Heart left ventricle (tissue), 16 donors: ENCODE data around the gene DCAF8. TPM values are rescaled to one million over a fixed set of nuclear protein-coding genes. Genes with fewer than 3 reads are reported as not detected.
A peak's percentile ranks its signal among the peaks of the same experiment; 100 is the strongest.

Experiments
- ATAC-seq, 4 donors: fragments of 200-7000 bp; cut with Tn5 transposase; one replicate each; pipeline ENCODE4 v1.9.1; 2020 to 2022; ENCODE audit warnings: moderate library complexity in 4 of 4, mild to moderate bottlenecking in 3 of 4, moderate number of reproducible peaks in 1 of 4
- DNase-seq, 5 donors: peaks; one replicate each; pipeline ENCODE4 v3.0.0-alpha.2; 2020
- H3K27ac ChIP-seq, 12 donors: fragments of 200-600 bp; sonication (generic) in 4 of 12; one replicate each; pipeline versions ENCODE4 v1.5.0 to v1.8.0; 2016 to 2022; ENCODE audit warnings: mild to moderate bottlenecking in 2 of 12
- H3K27me3 ChIP-seq, 9 donors: fragments of 200-600 bp; sonication (generic) in 2 of 9; one replicate each; pipeline versions ENCODE4 v1.5.1 to v1.8.0; 2016 to 2022; ENCODE audit warnings: mild to moderate bottlenecking in 3 of 9
- H3K36me3 ChIP-seq, 9 donors: fragments of 200-600 bp; sonication (generic) in 2 of 9; one replicate each; pipeline versions ENCODE4 v1.5.0 to v1.8.0; 2018 to 2022; ENCODE audit warnings: mild to moderate bottlenecking in 2 of 9
- H3K4me1 ChIP-seq, 12 donors: fragments of 200-600 bp; sonication (generic) in 4 of 12; one replicate each; pipeline versions ENCODE4 v1.5.0 to v1.8.0; 2016 to 2022; ENCODE audit warnings: mild to moderate bottlenecking in 3 of 12
- H3K4me3 ChIP-seq, 12 donors: fragments of 200-600 bp; sonication (generic) in 4 of 12; one replicate each; pipeline versions ENCODE4 v1.5.0 to v1.8.0; 2017 to 2022; ENCODE audit warnings: mild to moderate bottlenecking in 9 of 12, moderate library complexity in 4 of 12
- H3K9me3 ChIP-seq, 12 donors: fragments of 200-600 bp; sonication (generic) in 4 of 12; one replicate each; pipeline versions ENCODE4 v1.5.0 to v1.8.0; 2016 to 2022; ENCODE audit warnings: mild to moderate bottlenecking in 1 of 12
- CTCF ChIP-seq, 12 donors: fragments of 200-600 bp; sonication (generic) in 4 of 12; IDR thresholded peaks; one replicate each; pipeline versions ENCODE4 v1.5.0 to v1.8.0; 2018 to 2022; ENCODE audit warnings: antibody characterized with exemption in 12 of 12, mild to moderate bottlenecking in 5 of 12
- POLR2A ChIP-seq, 2 donors: fragments of 450-650 bp; IDR thresholded peaks; one replicate each; pipeline ENCODE4 v1.6.1; 2017; ENCODE audit warnings: antibody characterized with exemption in 2 of 2, mild to moderate bottlenecking in 2 of 2, moderate library complexity in 2 of 2
- WGBS, 4 donors: extraction: QIAGEN DNeasy Blood & Tissue Kit in 2 of 4; methylation state at CpG; one replicate each; pipeline versions ENCODE4 v1.1.5 to v1.1.7; 2013 to 2018; 5-methylcytosine and 5-hydroxymethylcytosine counted together
- intact Hi-C, 10 donors: fragments of 100-400 bp; cut with DNase I; formaldehyde crosslinking; loops; one replicate each; pipeline versions ENCODE4 v1.11.1 to v1.14.2; 2022
- polyA plus RNA-seq, 2 donors: library from polyadenylated mRNA; stranded (reverse); fragments of 200-250 nt; gene quantifications; one replicate each; pipeline ENCODE4 v1.2.3, GENCODE V29; 2013
- total RNA-seq, 9 donors: library from RNA; depleted of rRNA in 2 of 9; stranded (reverse); fragments of >200 nt in 2 of 9; fragmentation: NEBNext Ultra II Directional in 3 of 9; extraction: Animal tissue kit (Norgen Biotek cat#: 25700) in 3 of 9; gene quantifications; one replicate each; pipeline versions ENCODE4 v1.1.0 to v1.2.4, GENCODE V29; 2016 to 2023
- donor health status: ischemic (EF 13 %, LVEDD 7.1; RV severe dilation, severe dysfunction).
- donor health status: healthy with polysubstance abuse.
- donor health status: DM: no; HTN: yes; CAD: no.
- donor health status: DM: no; HTN: no; CAD: no.
- donor health status: ischemic (EF 25% LVEDD 6.9; RV normal size, moderate dysfunction).
- donor health status: ischemic (EF 25% LVEDD 5.7; RV mildly dilated, moderate dysfunction).
- donor health status: healthy.
- donor health status: DM: yes; HTN: yes; CAD: no.
- donor health status: ischemic (EF 35%, LVEDD 5.7; RV mildly dilated, moderate dysfunction).
- donor health status: nonischemic (EF 11% LVEDD 7.7; RV severe dilation, severe dysfunction).
- donor health status: DM: yes; HTN: yes; CAD: no.
- donor health status: PGD.
- donor health status: ischemic (EF 29% LVEDD 5.4; RV normal size, mild dysfunction).
- donor health status: nonischemic (EF 23%, LVEDD 6.1; RV moderate dilation, normal function).

Gene DCAF8
- total and polyA plus RNA-seq, 11 donors = 78.4 to 161 (median 128) TPM

GRCh38 chr1:160220301-160220700 is 42.0 kb downstream of the DCAF8 start:
- TF ChIP-seq POLR2A (IDR thresholded peaks at IDR 0.05) (no peak), CTCF (IDR thresholded peaks at IDR 0.05) (no peak)
- 72 to 77% (median 73%) methylated on average over 2 of the region's 2 CpGs for WGBS, 4 donors
- Histone ChIP-seq H3K4me1 (peaks cover 3 to 51% (median 32%) of the 10 kb centered on the region in 12 donors), H3K9me3 (no peaks in the 10 kb centered on the region), H3K27me3 (no peaks in the 10 kb centered on the region), H3K4me3 (no peak overlapping the region), H3K27ac (peak overlapping the region in 9 of 12 donors; percentile 45 to 80 (median 57)), H3K36me3 (peaks cover 0 to 100% (median 94%) of the 10 kb centered on the region in 9 donors)
- intact Hi-C loops = loop anchor here in 3 of 10 donors (2.0 to 10.0 kb wide), 3 partner anchors 28 to 120 kb away; no protein-coding TSS in a partner anchor
- no peak for DNase-seq
- no peak for ATAC-seq

- peak; percentile 49 to 78 (median 69) for TF ChIP-seq CTCF (IDR thresholded peaks at IDR 0.05)
- TF ChIP-seq POLR2A (IDR thresholded peaks at IDR 0.05) = no peak
- WGBS, 4 donors = 29 to 39% (median 32%) methylated on average over 4 of the region's 4 CpGs
- no peak overlapping the region for H3K4me3 ChIP-seq
- peak; percentile 52 to 87 (median 82) for ATAC-seq
- DNase-seq = peak in 4 of 5 donors; percentile 55 to 67 (median 64)
- intact Hi-C loops = loop anchor here in 8 of 10 donors (1.0 to 5.0 kb wide), 6 partner anchors 26 to 118 kb away; partner anchors contain the start of gene CASQ1 (in 1 of the 8)
- peaks cover 0 to 100% (median 94%) of the 10 kb centered on the region in 9 donors for H3K36me3 ChIP-seq
- peak overlapping the region; percentile 17 to 80 (median 56) for H3K27ac ChIP-seq
- no peaks in the 10 kb centered on the region for H3K9me3 ChIP-seq
- no peaks in the 10 kb centered on the region for H3K27me3 ChIP-seq
- H3K4me1 ChIP-seq = peaks cover 3 to 51% (median 32%) of the 10 kb centered on the region in 12 donors
Measured at GRCh38 chr1:160219062-160219929, 43.1 kb downstream of the DCAF8 start.

GRCh38 chr1:160217481-160218051 is 44.8 kb downstream of the DCAF8 start:
- H3K4me1 ChIP-seq = peaks cover 3 to 51% (median 32%) of the 10 kb centered on the region in 12 donors
- H3K9me3 ChIP-seq = no peaks in the 10 kb centered on the region
- ATAC-seq = peak in 3 of 4 donors; percentile 9 to 29 (median 19)
- peak overlapping the region in 10 of 12 donors; percentile 16 to 80 (median 36) for H3K27ac ChIP-seq
- DNase-seq = no peak
- intact Hi-C loops = loop anchor here in 5 of 10 donors (2.0 to 5.0 kb wide), 4 partner anchors 25 to 75 kb away; partner anchors contain the start of gene CASQ1 (in 1 of the 5)
- no peaks in the 10 kb centered on the region for H3K27me3 ChIP-seq
- H3K4me3 ChIP-seq = no peak overlapping the region
- no peak for TF ChIP-seq POLR2A (IDR thresholded peaks at IDR 0.05)
- TF ChIP-seq CTCF (IDR thresholded peaks at IDR 0.05) = no peak
- WGBS, 4 donors = 46 to 67% (median 56%) methylated on average over 5 to 10 of the region's 10 CpGs
- H3K36me3 ChIP-seq = peaks cover 0 to 100% (median 94%) of the 10 kb centered on the region in 9 donors

GRCh38 chr1:160216301-160216700 is 46.0 kb downstream of the DCAF8 start:
- intact Hi-C loops = loop anchor here in 2 of 10 donors (5.0 kb wide), 2 partner anchors 36 to 76 kb away; no protein-coding TSS in a partner anchor
- H3K27me3 ChIP-seq = no peaks in the 10 kb centered on the region
- DNase-seq = no peak

More at GRCh38 chr1:160216301-160216700, 46.0 kb downstream of the DCAF8 start:
- H3K4me1 ChIP-seq = peaks cover 3 to 54% (median 32%) of the 10 kb centered on the region in 12 donors
- H3K4me3 ChIP-seq = no peak overlapping the region
- TF ChIP-seq CTCF (IDR thresholded peaks at IDR 0.05) = no peak
- no peak for TF ChIP-seq POLR2A (IDR thresholded peaks at IDR 0.05)
- H3K9me3 ChIP-seq = no peaks in the 10 kb centered on the region
- H3K27ac ChIP-seq = peak overlapping the region in 3 of 12 donors; percentile 6 to 80 (median 16)
- peaks cover 0 to 100% (median 94%) of the 10 kb centered on the region in 9 donors for H3K36me3 ChIP-seq
- ATAC-seq = no peak
